ENCODE data around the gene ZNF398. TPM values are rescaled to one million over a fixed set of nuclear protein-coding genes. Genes with fewer than 3 reads are reported as not detected.

The ZNF398 gene
- total RNA-seq, 2 experiments from 2014 or later, result 14.0 to 15.0 TPM

- peak within 1 kb of the TSS; percentile 79 to 80 for H3K27ac ChIP-seq (ENCODE audit: low read depth in 1 of 2, low read length in 2 of 2)
- Mint-ChIP-seq H3K9me3 (peaks cover 6% of the 10 kb centered on the region), H3K4me1 (ENCODE audit: low read depth) (peaks cover 24% of the 10 kb centered on the region), H3K27me3 (no peaks in the 10 kb centered on the region), H3K4me3 (peak within 1 kb of the TSS; percentile 100), H3K27ac (peak within 1 kb of the TSS; percentile 96), H3K36me3 (ENCODE audit: low read depth) (peaks cover 43% of the 10 kb centered on the region)
- no peaks in the 10 kb centered on the region for H3K27me3 ChIP-seq (ENCODE audit: control insufficient read depth in 1 of 2, insufficient read depth in 2 of 2, low read length in 2 of 2)
- DNase-seq (peak; percentile 87 to 96 (median 93)), ATAC-seq (ENCODE audit: poor library complexity) (peak; percentile 83)
- CTCF ChIA-PET, result interaction anchor here (0.6 to 6.1 kb wide), 6 partner anchors 9 to 136 kb away, joined by 3 to 67 read pairs (median 6); partner anchors contain the start of genes PDIA4, ZNF398 and ZNF783
- POLR2A ChIA-PET, result interaction anchor here (0.7 to 4.4 kb wide), 10 partner anchors 18 to 334 kb away, joined by 3 to 108 read pairs (median 7); partner anchors contain the start of genes PDIA4, ZNF282, ZNF398 and ZNF777
- peaks cover 12% of the 10 kb centered on the region for H3K4me1 ChIP-seq (ENCODE audit: insufficient read depth, low read length)
- peak within 1 kb of the TSS; percentile 100 for H3K4me3 ChIP-seq (ENCODE audit: low read length)
- H3K9me3 ChIP-seq (ENCODE audit: control insufficient read depth in 1 of 2, insufficient read depth in 1 of 2, low read length in 2 of 2), result peaks cover under 1 to 9% of the 10 kb centered on the region in 2 experiments
- intact Hi-C loops (cut with DNase I, micrococcal nuclease), result loop anchor here (1.0 to 10.0 kb wide), 8 partner anchors 21 to 431 kb away; partner anchors contain the start of genes ZNF398 (in 2 of the 2), CUL1 (in 1 of the 2), EZH2 (in 1 of the 2) and ZNF212 (in 1 of the 2)
- peak; percentile 94 for TF ChIP-seq CTCF (IDR thresholded peaks at IDR 0.05)
- H3K36me3 ChIP-seq (ENCODE audit: insufficient read depth, low read length), result peaks cover 6% of the 10 kb centered on the region
Observed at GRCh38 chr7:149125863-149126661, 21.2 kb upstream of the ZNF398 start, which contains the start of gene ZNF425. Gene ZNF425, minus strand, starts transcription at chr7:149126324. Its CDS starts 111 bp downstream, at chr7:149126213.

- H3K27ac Mint-ChIP-seq, result peak overlapping the region; percentile 96
- no peaks in the 10 kb centered on the region for H3K27me3 ChIP-seq (ENCODE audit: control insufficient read depth in 1 of 2, insufficient read depth in 2 of 2, low read length in 2 of 2)
- ATAC-seq (ENCODE audit: poor library complexity), result peak; percentile 30
- intact Hi-C loops (cut with DNase I, micrococcal nuclease), result loop anchor here (1.0 to 10.0 kb wide), 7 partner anchors 21 to 432 kb away; partner anchors contain the start of genes ZNF398 (in 2 of the 2), CUL1 (in 1 of the 2), EZH2 (in 1 of the 2) and ZNF212 (in 1 of the 2)
- H3K4me3 Mint-ChIP-seq, result peak overlapping the region; percentile 100
- peaks cover 12% of the 10 kb centered on the region for H3K36me3 ChIP-seq (ENCODE audit: insufficient read depth, low read length)
- peaks cover 5 to 14% of the 10 kb centered on the region in 2 experiments for H3K9me3 ChIP-seq (ENCODE audit: control insufficient read depth in 1 of 2, insufficient read depth in 1 of 2, low read length in 2 of 2)
- H3K4me3 ChIP-seq (ENCODE audit: low read length), result peak overlapping the region; percentile 100
- H3K4me1 ChIP-seq (ENCODE audit: insufficient read depth, low read length), result peaks cover 12% of the 10 kb centered on the region
- TF ChIP-seq CTCF (IDR thresholded peaks at IDR 0.05), result no peak
- H3K9me3 Mint-ChIP-seq, result peaks cover 6% of the 10 kb centered on the region
- peaks cover 50% of the 10 kb centered on the region for H3K36me3 Mint-ChIP-seq (ENCODE audit: low read depth)
- ChIA-PET POLR2A (interaction anchor here (0.7 to 4.4 kb wide), 9 partner anchors 17 to 334 kb away, joined by 3 to 108 read pairs (median 8); partner anchors contain the start of genes PDIA4, ZNF282, ZNF398 and ZNF777), CTCF (interaction anchor here (1.4 to 6.1 kb wide), 5 partner anchors 19 to 135 kb away, joined by 3 to 67 read pairs (median 8); partner anchors contain the start of genes PDIA4, ZNF398 and ZNF783)
- H3K4me1 Mint-ChIP-seq (ENCODE audit: low read depth), result peaks cover 24% of the 10 kb centered on the region
- peak in 13 of 14 experiments; percentile 21 to 71 (median 45) for DNase-seq
- H3K27me3 Mint-ChIP-seq, result no peaks in the 10 kb centered on the region
- peak overlapping the region; percentile 79 to 80 for H3K27ac ChIP-seq (ENCODE audit: low read depth in 1 of 2, low read length in 2 of 2)
Observed at GRCh38 chr7:149126662-149127266, 20.5 kb upstream of the ZNF398 start.

- intact Hi-C loops (cut with DNase I, micrococcal nuclease), result no loop called here
- Mint-ChIP-seq H3K36me3 (ENCODE audit: low read depth) (peaks cover 53% of the 10 kb centered on the region), H3K4me3 (peak overlapping the region; percentile 34), H3K9me3 (peaks cover 6% of the 10 kb centered on the region), H3K27ac (no peak overlapping the region), H3K4me1 (ENCODE audit: low read depth) (peaks cover 13% of the 10 kb centered on the region), H3K27me3 (no peaks in the 10 kb centered on the region)
- DNase-seq, result no peak
- Histone ChIP-seq H3K4me3 (ENCODE audit: low read length) (no peak overlapping the region), H3K27me3 (ENCODE audit: control insufficient read depth in 1 of 2, insufficient read depth in 2 of 2, low read length in 2 of 2) (no peaks in the 10 kb centered on the region), H3K4me1 (ENCODE audit: insufficient read depth, low read length) (peaks cover 7% of the 10 kb centered on the region), H3K36me3 (ENCODE audit: insufficient read depth, low read length) (peaks cover 12% of the 10 kb centered on the region), H3K9me3 (ENCODE audit: control insufficient read depth in 1 of 2, insufficient read depth in 1 of 2, low read length in 2 of 2) (peaks cover 5 to 14% of the 10 kb centered on the region in 2 experiments), H3K27ac (ENCODE audit: low read depth in 1 of 2, low read length in 2 of 2) (no peak overlapping the region)
- no peak for TF ChIP-seq CTCF (IDR thresholded peaks at IDR 0.05)
- ChIA-PET CTCF (no interaction called here), POLR2A (no interaction called here)
- ATAC-seq (ENCODE audit: poor library complexity), result no peak
Observed at GRCh38 chr7:149130572-149131198, 16.6 kb upstream of the ZNF398 start.

Data from CD4-positive, alpha-beta T cell (primary cell).